ENCODE data around the gene IL10.
A peak's percentile ranks its signal among the peaks of the same experiment; 100 is the strongest.

IL10 gene

DNA sequence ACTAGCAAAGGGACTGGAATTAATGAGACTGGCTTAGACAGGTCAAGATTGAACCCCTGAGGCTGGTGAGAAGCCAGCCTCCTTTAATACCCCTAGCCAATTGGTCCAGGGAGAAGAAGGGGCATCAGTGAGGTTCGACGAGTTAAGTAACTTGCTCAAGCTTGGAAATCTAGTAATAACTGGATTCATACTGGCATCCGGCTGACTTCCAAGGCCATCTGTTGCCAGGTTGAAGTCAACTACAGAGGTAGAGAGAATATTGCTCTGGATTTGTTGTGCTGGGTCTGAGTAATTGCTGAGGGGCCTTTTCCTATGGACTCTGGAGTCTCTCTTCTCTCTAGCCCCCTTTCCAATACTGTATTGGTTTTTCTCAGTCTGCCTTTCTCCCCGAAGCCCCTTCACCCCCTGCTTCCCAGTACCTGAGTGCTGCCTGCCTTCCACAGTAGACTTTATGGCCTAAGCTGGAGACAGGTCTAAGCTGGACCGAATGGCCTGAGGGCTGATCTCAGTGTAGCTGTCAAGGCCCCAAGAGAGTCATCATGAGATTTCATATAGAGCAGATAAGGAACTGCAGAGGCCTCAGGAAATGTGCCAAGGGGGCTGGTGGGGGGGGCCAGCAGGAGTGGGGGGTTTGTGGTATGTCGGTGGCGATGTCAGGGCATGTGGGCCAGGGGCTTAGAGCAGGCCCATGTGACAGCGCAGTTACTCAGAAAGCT, 44.2 kb downstream of the IL10 start:
- H3K4me3 ChIP-seq (ENCODE audit: low read length), result no peak overlapping the region
- DNase-seq (ENCODE audit: low read depth), result no peak
- TF ChIP-seq, protein P1, sequence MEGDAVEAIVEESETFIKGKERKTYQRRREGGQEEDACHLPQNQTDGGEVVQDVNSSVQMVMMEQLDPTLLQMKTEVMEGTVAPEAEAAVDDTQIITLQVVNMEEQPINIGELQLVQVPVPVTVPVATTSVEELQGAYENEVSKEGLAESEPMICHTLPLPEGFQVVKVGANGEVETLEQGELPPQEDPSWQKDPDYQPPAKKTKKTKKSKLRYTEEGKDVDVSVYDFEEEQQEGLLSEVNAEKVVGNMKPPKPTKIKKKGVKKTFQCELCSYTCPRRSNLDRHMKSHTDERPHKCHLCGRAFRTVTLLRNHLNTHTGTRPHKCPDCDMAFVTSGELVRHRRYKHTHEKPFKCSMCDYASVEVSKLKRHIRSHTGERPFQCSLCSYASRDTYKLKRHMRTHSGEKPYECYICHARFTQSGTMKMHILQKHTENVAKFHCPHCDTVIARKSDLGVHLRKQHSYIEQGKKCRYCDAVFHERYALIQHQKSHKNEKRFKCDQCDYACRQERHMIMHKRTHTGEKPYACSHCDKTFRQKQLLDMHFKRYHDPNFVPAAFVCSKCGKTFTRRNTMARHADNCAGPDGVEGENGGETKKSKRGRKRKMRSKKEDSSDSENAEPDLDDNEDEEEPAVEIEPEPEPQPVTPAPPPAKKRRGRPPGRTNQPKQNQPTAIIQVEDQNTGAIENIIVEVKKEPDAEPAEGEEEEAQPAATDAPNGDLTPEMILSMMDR (conservative IDR thresholded peaks at IDR 0.05; ENCODE audit: low read depth, low read length), result no peak

DNA sequence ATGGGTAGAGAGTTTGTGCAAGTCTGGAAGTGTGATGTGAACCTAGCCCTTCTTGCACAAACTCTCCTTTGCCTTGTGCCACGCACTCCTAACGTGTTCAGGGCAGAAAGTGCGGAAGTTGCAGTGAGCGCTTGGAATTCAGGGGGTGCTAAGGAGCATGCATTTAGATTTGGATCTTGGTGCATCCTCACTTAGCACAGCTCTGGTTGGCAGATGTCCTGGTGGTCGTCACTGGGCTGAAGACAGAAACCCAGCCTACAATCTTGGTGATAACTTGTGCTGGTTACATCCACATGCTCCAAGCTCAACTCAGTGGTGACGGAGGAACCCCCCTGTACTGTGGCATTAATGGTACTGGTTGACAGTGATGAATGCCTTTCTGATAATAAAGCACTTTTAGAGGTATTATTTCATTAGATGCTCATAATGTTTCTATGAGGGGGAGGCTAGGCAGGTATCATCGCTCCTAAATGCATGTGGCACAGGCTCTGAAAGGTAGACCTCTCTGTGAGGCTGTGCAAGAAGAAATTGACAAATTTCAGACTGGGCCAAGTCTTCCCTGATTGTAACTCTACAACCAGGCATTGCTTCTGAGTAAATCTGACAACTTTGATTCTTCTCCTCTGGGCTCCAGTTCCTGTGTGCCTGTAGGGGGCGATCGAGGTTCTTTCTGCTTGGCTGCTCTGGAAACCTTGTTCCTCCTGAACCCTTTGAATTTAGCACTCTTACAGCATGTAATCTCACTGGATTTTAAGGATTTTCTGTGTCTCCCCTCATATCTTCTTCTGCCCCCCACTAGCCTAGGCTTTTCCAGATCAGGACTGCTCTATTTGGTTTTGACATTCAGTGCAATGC, 47.0 kb downstream of the IL10 start:
- no peak overlapping the region for H3K4me3 ChIP-seq (ENCODE audit: low read length)
- no peak for DNase-seq (ENCODE audit: low read depth)
- TF ChIP-seq, protein P1 (conservative IDR thresholded peaks at IDR 0.05; ENCODE audit: low read depth, low read length), result peak; percentile 82

DNA sequence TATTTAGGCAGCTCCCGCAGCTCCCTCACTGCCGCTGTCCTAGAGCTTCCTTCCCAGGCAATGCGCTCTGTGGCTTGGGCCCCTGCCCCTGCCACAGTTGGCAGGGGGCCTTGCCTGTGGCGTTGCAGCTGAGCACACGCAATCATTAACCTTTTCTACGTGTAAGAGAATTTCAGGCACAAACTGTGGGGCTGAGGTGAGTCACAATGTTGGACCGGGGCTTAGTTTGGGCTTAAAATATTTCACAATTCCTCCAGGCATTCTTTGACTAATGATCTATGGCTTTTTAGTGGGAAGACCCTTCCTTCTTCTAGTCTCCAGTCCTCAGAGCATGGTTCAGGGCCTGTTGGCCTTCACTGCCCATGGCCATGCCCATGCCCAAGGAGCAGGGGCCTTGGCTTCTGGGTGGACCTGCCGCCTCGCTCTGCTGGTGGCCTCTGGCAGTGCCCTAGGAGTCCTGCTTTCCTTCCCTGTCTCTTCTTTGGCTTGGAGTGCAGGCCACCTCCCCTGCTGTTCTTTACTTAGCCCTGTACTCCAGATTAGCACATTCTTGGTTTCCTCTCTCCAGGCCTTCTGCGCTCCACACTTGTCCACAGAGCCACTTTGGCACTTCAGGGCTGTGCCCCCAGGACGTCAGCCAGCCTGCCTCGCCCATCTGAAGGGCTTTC, 48.4 kb downstream of the IL10 start:
- DNase-seq (ENCODE audit: low read depth), result peak; percentile 80
- TF ChIP-seq, protein P1 (conservative IDR thresholded peaks at IDR 0.05; ENCODE audit: low read depth, low read length), result no peak
- no peak overlapping the region for H3K4me3 ChIP-seq (ENCODE audit: low read length)

DNA sequence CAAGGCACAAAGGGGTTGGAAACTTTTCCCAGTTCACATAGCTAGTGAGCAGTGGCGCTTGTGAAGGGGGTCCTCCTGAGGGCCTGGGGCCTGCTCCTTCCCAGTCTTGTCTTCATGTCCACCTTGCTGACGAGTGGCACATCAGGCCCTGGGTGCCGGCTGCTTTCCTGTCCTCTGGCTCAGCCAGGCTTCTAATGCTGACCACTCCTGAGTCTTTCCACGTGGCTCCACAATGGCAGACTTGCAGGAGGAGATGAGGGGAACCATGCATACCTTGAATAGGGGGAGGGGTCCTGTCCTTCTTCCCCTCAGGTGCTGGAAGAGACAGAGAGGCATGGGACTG, 48.9 kb downstream of the IL10 start:
- TF ChIP-seq, protein P1 (conservative IDR thresholded peaks at IDR 0.05; ENCODE audit: low read depth, low read length), result no peak
- no peak overlapping the region for H3K4me3 ChIP-seq (ENCODE audit: low read length)
- DNase-seq (ENCODE audit: low read depth), result no peak

DNA sequence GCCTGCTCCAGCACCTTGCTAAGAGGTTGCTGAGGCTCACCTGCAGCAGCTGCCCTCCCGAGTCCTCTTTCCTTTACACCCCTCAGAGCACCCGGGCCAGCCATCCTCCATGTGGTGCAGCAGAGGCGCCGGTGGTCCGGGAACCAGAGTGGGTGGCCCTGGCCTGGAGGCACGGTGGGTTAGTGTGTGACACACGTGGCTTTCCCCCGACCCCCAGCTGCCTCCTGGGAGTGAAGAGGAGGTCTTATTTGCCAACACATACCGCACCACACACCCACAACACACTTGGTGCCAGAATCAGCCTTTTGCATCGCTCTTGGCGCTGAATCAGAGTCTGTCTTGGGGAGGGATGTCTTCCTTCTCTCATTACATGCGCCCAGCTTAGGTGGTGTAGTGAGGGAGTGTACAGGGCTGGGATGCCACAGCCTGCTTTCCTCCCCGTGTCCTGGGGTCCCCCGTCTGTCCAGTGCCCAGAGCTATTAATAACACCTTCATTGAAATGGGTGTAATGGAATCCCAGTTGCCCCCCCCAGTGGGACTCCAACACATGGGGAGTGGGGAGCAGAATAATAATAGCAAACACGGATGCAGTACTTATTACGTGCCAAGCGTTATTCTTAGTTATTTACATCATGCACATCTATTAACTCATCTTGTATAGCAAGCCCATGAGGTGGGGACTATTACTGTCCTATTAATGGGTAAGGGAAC, 49.4 kb downstream of the IL10 start:
- TF ChIP-seq, protein P1 (conservative IDR thresholded peaks at IDR 0.05; ENCODE audit: low read depth, low read length), result no peak
- DNase-seq (ENCODE audit: low read depth), result no peak
- no peak overlapping the region for H3K4me3 ChIP-seq (ENCODE audit: low read length)

DNA sequence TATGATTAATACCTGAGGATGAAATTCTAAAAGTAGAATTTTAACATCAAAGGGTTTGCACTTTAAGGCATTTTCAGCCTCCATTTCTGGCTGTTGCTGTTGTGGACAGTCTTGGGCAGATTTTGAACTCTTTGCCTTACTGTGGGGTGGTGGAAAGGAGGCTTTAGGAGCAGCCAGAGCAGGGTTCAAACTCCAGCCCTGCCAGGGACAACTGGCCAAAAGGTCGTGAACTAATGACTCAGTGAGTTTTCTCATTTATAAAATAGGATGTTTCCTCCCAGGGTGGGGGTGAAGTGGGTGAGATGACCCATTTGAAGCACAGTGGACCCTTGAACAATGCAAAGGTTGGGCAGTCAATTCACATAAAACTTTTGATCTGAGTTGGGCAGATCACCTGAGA, 50.8 kb downstream of the IL10 start:
- no peak overlapping the region for H3K4me3 ChIP-seq (ENCODE audit: low read length)
- DNase-seq (ENCODE audit: low read depth), result no peak
- TF ChIP-seq, protein P1 (conservative IDR thresholded peaks at IDR 0.05; ENCODE audit: low read depth, low read length), result no peak

All from retinal pigment epithelial cell (primary cell).